Ishikawa (cell line): Measurements from ENCODE around the gene C14orf93.

Experiments
- CEBPB ChIP-seq: IDR thresholded peaks from 2 replicates; pipeline ENCODE4 v1.6.1; 2012
- CREB1 ChIP-seq: IDR thresholded peaks from 2 replicates; pipeline ENCODE4 v1.6.1; 2012; ENCODE audit warnings: low read depth
- EGR1 ChIP-seq: IDR thresholded peaks from 2 replicates; pipeline ENCODE4 v1.6.1; 2012
- EP300 ChIP-seq: IDR thresholded peaks from 2 replicates; pipeline ENCODE4 v1.6.1; 2012; ENCODE audit warnings: borderline replicate concordance
- FOXM1 ChIP-seq: IDR thresholded peaks from 2 replicates; pipeline ENCODE4 v1.6.1; 2012; ENCODE audit warnings: low read depth, borderline replicate concordance
- NFIC ChIP-seq: IDR thresholded peaks from 2 replicates; pipeline ENCODE4 v1.6.1; 2012
- RAD21 ChIP-seq: IDR thresholded peaks from 2 replicates; pipeline ENCODE4 v1.6.1; 2012; ENCODE audit warnings: low read depth
- TAF1 ChIP-seq: IDR thresholded peaks from 2 replicates; pipeline ENCODE4 v1.6.1; 2012; ENCODE audit warnings: low read depth, mild to moderate bottlenecking
- TCF12 ChIP-seq: IDR thresholded peaks from 2 replicates; pipeline ENCODE4 v1.6.1; 2012; ENCODE audit warnings: low read depth
- TEAD4 ChIP-seq: IDR thresholded peaks from 2 replicates; pipeline ENCODE4 v1.6.1; 2012
- YY1 ChIP-seq: IDR thresholded peaks from 2 replicates; pipeline ENCODE4 v1.6.1; 2012; ENCODE audit warnings: low read depth
- ZBTB7A ChIP-seq: IDR thresholded peaks from 2 replicates; pipeline ENCODE4 v1.6.1; 2012; ENCODE audit warnings: low read depth
- TF ChIP-seq, protein P1 (sequence below): IDR thresholded peaks from 2 replicates; pipeline ENCODE4 v1.6.1; 2012; ENCODE audit warnings: low read depth, mild to moderate bottlenecking
- TF ChIP-seq, protein P2 (sequence below): IDR thresholded peaks from 2 replicates; pipeline ENCODE4 v1.6.1; 2012
- TF ChIP-seq, protein P3 (sequence below): IDR thresholded peaks from 2 replicates; pipeline ENCODE4 v1.6.1; 2012

The C14orf93 gene

DNA sequence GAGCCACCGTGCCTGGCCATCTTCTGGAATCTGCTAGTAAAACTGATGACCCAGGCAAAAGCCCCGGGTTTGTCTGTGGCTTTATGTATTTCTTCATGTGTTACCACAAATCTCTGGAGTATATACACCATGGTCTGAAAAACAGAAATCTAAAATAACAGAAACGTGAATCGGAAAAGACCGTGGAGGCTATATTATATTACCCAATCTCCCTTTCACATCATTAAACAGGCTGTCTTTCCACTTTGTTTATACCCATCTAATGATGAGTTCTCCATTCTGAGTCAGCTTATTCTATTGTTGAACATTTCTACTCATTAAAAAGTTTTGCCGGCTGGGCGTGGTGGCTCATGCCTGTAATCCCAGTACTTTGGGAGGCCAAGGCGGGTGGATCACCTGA lies 18.1 kb downstream of the C14orf93 start:
- no peak for TF ChIP-seq FOXM1
- TF ChIP-seq, protein P1, sequence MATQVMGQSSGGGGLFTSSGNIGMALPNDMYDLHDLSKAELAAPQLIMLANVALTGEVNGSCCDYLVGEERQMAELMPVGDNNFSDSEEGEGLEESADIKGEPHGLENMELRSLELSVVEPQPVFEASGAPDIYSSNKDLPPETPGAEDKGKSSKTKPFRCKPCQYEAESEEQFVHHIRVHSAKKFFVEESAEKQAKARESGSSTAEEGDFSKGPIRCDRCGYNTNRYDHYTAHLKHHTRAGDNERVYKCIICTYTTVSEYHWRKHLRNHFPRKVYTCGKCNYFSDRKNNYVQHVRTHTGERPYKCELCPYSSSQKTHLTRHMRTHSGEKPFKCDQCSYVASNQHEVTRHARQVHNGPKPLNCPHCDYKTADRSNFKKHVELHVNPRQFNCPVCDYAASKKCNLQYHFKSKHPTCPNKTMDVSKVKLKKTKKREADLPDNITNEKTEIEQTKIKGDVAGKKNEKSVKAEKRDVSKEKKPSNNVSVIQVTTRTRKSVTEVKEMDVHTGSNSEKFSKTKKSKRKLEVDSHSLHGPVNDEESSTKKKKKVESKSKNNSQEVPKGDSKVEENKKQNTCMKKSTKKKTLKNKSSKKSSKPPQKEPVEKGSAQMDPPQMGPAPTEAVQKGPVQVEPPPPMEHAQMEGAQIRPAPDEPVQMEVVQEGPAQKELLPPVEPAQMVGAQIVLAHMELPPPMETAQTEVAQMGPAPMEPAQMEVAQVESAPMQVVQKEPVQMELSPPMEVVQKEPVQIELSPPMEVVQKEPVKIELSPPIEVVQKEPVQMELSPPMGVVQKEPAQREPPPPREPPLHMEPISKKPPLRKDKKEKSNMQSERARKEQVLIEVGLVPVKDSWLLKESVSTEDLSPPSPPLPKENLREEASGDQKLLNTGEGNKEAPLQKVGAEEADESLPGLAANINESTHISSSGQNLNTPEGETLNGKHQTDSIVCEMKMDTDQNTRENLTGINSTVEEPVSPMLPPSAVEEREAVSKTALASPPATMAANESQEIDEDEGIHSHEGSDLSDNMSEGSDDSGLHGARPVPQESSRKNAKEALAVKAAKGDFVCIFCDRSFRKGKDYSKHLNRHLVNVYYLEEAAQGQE: no peak
- no peak for TF ChIP-seq RAD21
- TF ChIP-seq ZBTB7A: no peak
- TF ChIP-seq NFIC: no peak
- no peak for TF ChIP-seq TAF1

DNA sequence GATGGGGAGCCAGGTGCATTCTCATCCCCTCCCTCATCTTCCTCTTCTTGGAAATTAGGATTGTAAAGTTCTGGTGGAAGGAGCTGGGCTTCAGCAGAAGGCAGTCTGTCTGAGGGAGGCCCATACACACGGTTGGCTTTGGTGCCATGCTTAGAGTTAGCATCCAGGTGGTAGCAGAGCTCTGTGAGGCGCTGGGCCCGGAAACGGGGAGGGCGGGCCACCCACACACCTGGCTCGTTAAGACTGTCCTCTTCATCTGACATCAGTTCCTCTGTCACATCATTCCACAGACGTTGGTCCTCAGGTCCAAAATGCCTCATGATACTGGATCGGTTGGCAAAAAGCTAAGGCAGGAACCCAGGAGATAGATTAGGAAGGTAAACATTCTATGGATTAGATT lies 22.7 kb downstream of the C14orf93 start:
- TF ChIP-seq CREB1: no peak
- TF ChIP-seq NFIC: no peak
- TF ChIP-seq TAF1: no peak
- TF ChIP-seq TCF12: no peak
- no peak for TF ChIP-seq ZBTB7A
- no peak for TF ChIP-seq EGR1
- TF ChIP-seq FOXM1: no peak
- TF ChIP-seq, protein P1: no peak
- TF ChIP-seq, protein P2, sequence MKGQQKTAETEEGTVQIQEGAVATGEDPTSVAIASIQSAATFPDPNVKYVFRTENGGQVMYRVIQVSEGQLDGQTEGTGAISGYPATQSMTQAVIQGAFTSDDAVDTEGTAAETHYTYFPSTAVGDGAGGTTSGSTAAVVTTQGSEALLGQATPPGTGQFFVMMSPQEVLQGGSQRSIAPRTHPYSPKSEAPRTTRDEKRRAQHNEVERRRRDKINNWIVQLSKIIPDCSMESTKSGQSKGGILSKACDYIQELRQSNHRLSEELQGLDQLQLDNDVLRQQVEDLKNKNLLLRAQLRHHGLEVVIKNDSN: no peak
- no peak for TF ChIP-seq YY1
- no peak for TF ChIP-seq CEBPB
- TF ChIP-seq EP300: no peak
- no peak for TF ChIP-seq RAD21
- TF ChIP-seq, protein P3, sequence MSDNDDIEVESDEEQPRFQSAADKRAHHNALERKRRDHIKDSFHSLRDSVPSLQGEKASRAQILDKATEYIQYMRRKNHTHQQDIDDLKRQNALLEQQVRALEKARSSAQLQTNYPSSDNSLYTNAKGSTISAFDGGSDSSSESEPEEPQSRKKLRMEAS: no peak
- TF ChIP-seq TEAD4: no peak

DNA sequence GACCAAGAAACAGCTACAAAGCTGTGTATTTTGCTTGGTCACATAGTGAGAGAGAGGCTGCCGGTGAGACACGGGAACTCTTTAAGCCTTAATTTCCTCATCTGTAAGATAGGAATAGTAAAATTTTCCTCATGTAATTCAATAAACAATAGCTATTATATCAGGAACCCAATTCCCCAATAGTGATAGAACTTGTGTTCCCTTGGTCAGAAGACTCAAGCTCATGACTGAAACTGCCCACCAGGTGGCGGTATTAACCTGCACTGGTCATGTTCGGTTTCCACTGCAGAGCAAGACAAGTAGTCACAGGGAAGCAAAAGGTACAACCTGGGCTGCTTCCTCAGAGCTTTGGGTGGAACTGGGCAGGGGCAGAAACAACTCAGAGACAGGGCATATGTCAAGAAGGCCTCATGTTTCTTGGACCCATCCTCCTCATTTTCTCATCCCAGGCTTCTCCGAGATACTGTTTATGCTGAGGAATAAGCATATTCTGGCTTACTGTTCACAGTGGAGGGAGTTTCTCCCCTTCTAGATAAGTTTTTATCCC lies 23.4 kb downstream of the C14orf93 start:
- TF ChIP-seq CREB1: no peak
- TF ChIP-seq RAD21: peak; percentile 91
- TF ChIP-seq TCF12: no peak
- TF ChIP-seq YY1: no peak
- TF ChIP-seq TEAD4: no peak
- TF ChIP-seq, protein P2: no peak
- no peak for TF ChIP-seq TAF1

DNA sequence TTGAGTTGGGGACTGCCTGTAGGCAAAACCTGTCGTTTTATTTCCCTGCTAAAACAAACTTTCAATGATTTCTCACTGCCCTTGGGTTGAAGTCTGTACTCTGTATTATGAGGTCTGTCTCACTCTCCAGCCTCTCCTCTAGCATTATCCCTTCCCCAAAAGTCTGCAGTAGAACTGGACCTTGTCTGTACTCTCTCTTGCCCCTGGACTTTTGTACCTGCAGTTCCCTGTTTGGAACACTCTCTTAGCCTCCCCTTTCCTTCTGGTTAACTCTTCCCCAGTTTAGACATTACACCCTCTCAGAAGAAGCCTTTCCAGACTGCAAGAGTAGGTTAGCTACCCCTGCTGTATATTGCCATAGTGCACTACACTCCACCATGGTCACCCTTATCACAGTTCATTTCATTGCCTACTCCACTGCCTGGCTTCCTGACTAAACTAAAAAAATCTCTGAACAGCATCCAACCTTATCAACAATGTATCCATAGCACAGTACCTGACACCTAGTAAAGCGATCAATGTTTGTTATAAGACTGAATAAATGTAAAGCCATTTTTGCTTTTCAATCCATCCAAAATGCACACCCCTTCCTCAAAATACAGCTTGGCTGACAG lies 23.9 kb downstream of the C14orf93 start:
- TF ChIP-seq NFIC: no peak
- no peak for TF ChIP-seq EP300
- no peak for TF ChIP-seq TAF1
- TF ChIP-seq, protein P1: no peak
- TF ChIP-seq TCF12: no peak
- TF ChIP-seq, protein P3: no peak
- TF ChIP-seq RAD21: no peak
- TF ChIP-seq TEAD4: no peak
- TF ChIP-seq YY1: no peak
- TF ChIP-seq FOXM1: no peak
- TF ChIP-seq EGR1: no peak
- TF ChIP-seq ZBTB7A: no peak
- no peak for TF ChIP-seq CREB1
- TF ChIP-seq, protein P2: no peak
- TF ChIP-seq CEBPB: no peak
